RWPE2 (cell line): ENCODE data around the gene TBC1D4.

Experiments used
- ATAC-seq: fragments of 200-7000 bp; cut with Tn5 transposase; 3 replicates; pipeline ENCODE4 v1.9.1; 2021; ENCODE audit warnings: low read depth
- DNase-seq: peaks from one replicate; pipeline ENCODE4 v3.0.0-alpha.2; 2020; ENCODE audit warnings: low spot score
- H3K27ac ChIP-seq: fragments of 450-650 bp; 2 replicates; pipeline ENCODE4 v1.5.1; 2017; ENCODE audit warnings: mild to moderate bottlenecking; ENCODE audit not compliant: poor library complexity, severe bottlenecking
- H3K27me3 ChIP-seq: fragments of 250-450 bp; sonication (Bioruptor Pico); 2 replicates; pipeline ENCODE4 v1.5.1; 2021; ENCODE audit warnings: mild to moderate bottlenecking, moderate library complexity; ENCODE audit not compliant: insufficient read depth, poor library complexity, severe bottlenecking
- H3K36me3 ChIP-seq: fragments of 250-450 bp; sonication (Bioruptor Pico); 2 replicates; pipeline ENCODE4 v1.5.1; 2020; ENCODE audit warnings: low read depth, mild to moderate bottlenecking, moderate library complexity
- H3K4me1 ChIP-seq: fragments of 250-450 bp; sonication (Bioruptor Pico); 2 replicates; pipeline ENCODE4 v1.5.1; 2021; ENCODE audit warnings: mild to moderate bottlenecking, moderate library complexity; ENCODE audit not compliant: insufficient read depth, poor library complexity, severe bottlenecking
- H3K4me3 ChIP-seq: fragments of 250-450 bp; sonication (Bioruptor Pico); 2 replicates; pipeline ENCODE4 v1.5.1; 2021; ENCODE audit warnings: mild to moderate bottlenecking, moderate library complexity; ENCODE audit not compliant: severe bottlenecking
- H3K9me3 ChIP-seq: fragments of 250-450 bp; sonication (Bioruptor Pico); 2 replicates; pipeline ENCODE4 v1.5.1; 2021; ENCODE audit warnings: mild to moderate bottlenecking, moderate library complexity; ENCODE audit not compliant: severe bottlenecking
- TF ChIP-seq, protein P1 (sequence below): fragments of 450-650 bp; IDR thresholded peaks from one replicate; pipeline ENCODE4 v1.5.1; 2017; ENCODE audit warnings: mild to moderate bottlenecking, moderate library complexity; ENCODE audit not compliant: poor library complexity, severe bottlenecking

The TBC1D4 gene

DNA sequence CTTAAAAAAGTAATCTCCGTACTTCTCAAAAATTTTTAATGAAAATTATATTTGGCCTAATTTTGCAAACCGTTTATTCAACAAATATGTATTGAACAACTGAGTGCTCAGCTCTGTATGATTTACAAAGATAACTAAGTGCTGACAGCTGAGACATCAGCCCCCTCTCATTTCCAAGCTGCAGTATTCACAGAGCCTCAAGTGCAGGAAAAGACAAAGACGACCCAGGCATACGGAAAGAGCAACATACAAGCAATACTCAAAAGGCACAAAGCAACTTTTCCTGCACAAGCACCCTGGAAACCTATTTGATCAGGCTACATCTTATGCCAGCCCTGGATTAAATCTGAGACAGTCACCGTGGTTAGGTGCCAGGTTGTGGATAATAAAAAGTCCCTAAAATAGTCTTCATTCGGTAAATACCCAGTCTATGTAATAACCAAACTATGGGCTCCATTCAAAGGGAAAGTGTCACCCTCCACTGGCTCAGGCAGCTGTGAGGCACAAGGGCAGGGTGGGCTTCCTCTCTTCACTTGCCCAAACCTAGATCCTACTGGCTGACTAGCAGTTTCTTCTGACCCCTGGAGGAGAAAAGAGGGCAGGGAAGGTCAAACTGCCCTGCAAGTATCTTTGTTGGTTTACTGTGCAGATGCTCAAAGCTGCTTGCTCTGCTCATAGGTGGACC is 65.5 kb downstream of the TBC1D4 start:
- no peak for ATAC-seq

DNA sequence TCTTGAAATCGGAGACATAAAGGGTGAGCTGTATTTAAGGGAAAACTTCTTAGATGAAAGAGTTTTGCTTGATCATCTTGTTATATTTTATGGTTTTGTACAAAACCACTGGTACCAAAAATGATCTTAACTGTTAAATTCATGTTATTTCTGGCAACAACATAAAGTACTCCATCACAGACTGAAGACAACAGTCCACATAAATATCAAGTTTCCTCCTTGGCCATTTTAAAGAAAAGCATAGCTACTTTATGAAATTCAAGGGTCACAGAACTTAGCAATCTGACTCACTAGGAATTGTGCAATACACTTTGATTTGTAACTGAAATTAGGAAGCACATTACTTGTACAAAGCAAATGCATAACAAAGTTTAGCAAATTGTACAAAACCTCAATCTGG is 66.3 kb downstream of the TBC1D4 start:
- ATAC-seq (peak; percentile 51; the same call in 2 of the 3 replicates), DNase-seq (no peak)
- Histone ChIP-seq H3K4me3 (no peak overlapping the region), H3K4me1 (peaks cover 27% of the 10 kb centered on the region), H3K27ac (no peak overlapping the region), H3K9me3 (no peaks in the 10 kb centered on the region), H3K27me3 (no peaks in the 10 kb centered on the region), H3K36me3 (no peaks in the 10 kb centered on the region)
- TF ChIP-seq, protein P1, sequence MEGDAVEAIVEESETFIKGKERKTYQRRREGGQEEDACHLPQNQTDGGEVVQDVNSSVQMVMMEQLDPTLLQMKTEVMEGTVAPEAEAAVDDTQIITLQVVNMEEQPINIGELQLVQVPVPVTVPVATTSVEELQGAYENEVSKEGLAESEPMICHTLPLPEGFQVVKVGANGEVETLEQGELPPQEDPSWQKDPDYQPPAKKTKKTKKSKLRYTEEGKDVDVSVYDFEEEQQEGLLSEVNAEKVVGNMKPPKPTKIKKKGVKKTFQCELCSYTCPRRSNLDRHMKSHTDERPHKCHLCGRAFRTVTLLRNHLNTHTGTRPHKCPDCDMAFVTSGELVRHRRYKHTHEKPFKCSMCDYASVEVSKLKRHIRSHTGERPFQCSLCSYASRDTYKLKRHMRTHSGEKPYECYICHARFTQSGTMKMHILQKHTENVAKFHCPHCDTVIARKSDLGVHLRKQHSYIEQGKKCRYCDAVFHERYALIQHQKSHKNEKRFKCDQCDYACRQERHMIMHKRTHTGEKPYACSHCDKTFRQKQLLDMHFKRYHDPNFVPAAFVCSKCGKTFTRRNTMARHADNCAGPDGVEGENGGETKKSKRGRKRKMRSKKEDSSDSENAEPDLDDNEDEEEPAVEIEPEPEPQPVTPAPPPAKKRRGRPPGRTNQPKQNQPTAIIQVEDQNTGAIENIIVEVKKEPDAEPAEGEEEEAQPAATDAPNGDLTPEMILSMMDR = no peak

More for the DNA sequence above, 65.5 kb downstream of the TBC1D4 start:
- no peak for DNase-seq
- Histone ChIP-seq H3K27me3 (no peaks in the 10 kb centered on the region), H3K36me3 (no peaks in the 10 kb centered on the region), H3K4me1 (peaks cover 27% of the 10 kb centered on the region), H3K4me3 (no peak overlapping the region), H3K9me3 (no peaks in the 10 kb centered on the region), H3K27ac (no peak overlapping the region)
- TF ChIP-seq, protein P1 = no peak

DNA sequence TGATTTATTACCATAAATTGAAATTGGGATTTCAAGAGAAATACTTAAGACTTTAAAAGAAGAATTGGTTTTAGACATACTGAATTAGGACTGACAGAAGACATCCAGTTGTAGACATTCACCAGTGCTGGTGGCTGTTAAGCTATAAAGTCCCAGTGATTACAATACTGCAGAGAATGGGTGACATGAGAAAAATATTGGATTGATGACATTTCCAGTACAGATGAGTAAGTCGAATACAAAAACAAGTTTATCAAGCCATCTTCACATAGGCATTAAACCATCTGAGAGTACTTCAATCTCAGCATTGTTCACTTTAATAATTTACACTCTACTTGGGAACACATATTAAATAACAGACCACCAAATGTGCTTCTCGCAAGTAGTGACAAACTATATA is 66.8 kb downstream of the TBC1D4 start:
- Histone ChIP-seq H3K27ac (no peak overlapping the region), H3K4me3 (no peak overlapping the region), H3K4me1 (peaks cover 27% of the 10 kb centered on the region), H3K36me3 (no peaks in the 10 kb centered on the region), H3K27me3 (no peaks in the 10 kb centered on the region), H3K9me3 (no peaks in the 10 kb centered on the region)
- DNase-seq = no peak
- TF ChIP-seq, protein P1 = no peak
- no peak for ATAC-seq

DNA sequence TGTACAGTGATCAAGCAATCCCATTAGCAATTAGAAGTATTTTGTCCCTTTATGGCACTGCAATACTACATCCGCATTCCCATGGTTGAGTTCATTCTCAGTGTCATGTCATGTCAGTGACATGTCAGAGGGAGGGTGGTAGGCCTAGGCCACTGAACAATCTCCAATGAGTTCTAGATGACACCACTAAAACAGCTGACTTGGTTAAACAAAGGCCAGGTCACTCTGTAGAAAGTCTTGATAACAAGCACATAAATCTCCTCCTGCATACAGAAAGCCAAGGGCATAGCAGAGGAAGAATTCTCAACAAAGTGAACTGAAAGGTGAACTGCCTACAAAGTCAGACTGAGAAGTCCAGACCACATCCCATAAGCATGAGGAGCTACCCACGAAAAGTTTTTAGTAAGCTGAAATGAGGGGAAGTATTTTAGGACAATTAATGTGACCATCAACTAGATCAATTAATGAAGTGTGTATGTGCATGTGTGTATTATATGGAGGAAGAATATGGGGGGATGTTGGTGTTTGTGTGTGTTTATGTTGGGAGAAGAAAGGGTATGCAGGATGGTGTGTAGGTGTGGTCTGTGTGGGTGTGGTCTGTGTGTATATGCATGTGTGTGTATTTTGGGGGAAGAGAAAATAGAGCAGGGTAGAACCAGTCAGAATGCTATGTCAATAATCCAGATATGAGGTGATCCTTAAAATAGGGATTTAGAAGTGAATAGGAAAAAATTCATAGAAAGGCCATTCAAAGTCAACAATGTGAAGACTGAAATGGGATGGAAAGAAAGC is 67.7 kb downstream of the TBC1D4 start:
- H3K27me3 ChIP-seq = no peaks in the 10 kb centered on the region
- H3K9me3 ChIP-seq = no peaks in the 10 kb centered on the region
- DNase-seq = no peak
- H3K4me3 ChIP-seq = no peak overlapping the region
- no peaks in the 10 kb centered on the region for H3K36me3 ChIP-seq
- H3K27ac ChIP-seq = no peak overlapping the region
- no peak for ATAC-seq
- peaks cover 27% of the 10 kb centered on the region for H3K4me1 ChIP-seq
- TF ChIP-seq, protein P1 = no peak
